22Rv1 (cell line): Measurements from ENCODE around the gene GATA5.

Experiments used
- CTCF ChIP-seq: fragments of 450-650 bp; IDR thresholded peaks from 2 replicates; pipeline ENCODE4 v1.5.1; 2017; ENCODE audit warnings: mild to moderate bottlenecking
- ZFX ChIP-seq: fragments of 450-650 bp; IDR thresholded peaks from 2 replicates; pipeline ENCODE4 v1.6.1; 2017; ENCODE audit warnings: antibody characterized with exemption, borderline replicate concordance

- TF ChIP-seq CTCF (no peak), ZFX (no peak)
Measured at GRCh38 chr20:62482146-62482809, 6.5 kb upstream of the GATA5 start.
